PFSK-1 (cell line): ENCODE data around the gene SOX3.

Source experiments
- POLR2AphosphoS5 ChIP-seq: IDR thresholded peaks from 2 replicates; pipeline ENCODE4 v1.6.1; 2012; ENCODE audit warnings: low read depth, mild to moderate bottlenecking, control low read depth, low read length, moderate library complexity
- REST ChIP-seq, 2 experiments: IDR thresholded peaks; 2 replicates each; pipeline versions ENCODE4 v1.6.1 to v1.8.0; 2011 to 2012; ENCODE audit warnings: low read depth in 2 of 2, low read length in 2 of 2, control low read depth in 1 of 2, inconsistent platforms in 1 of 2, mild to moderate bottlenecking in 1 of 2, moderate library complexity in 1 of 2; ENCODE audit not compliant: insufficient read depth in 1 of 2
- SIN3A ChIP-seq: IDR thresholded peaks from 2 replicates; pipeline ENCODE4 v1.6.1; 2012; ENCODE audit warnings: mild to moderate bottlenecking, low read length, moderate library complexity, borderline replicate concordance; ENCODE audit not compliant: insufficient read depth

GRCh38 chrX:140509468-140510305 is 4.8 kb upstream of the SOX3 start:
- TF ChIP-seq REST (IDR thresholded peaks at IDR 0.05; ENCODE audit: insufficient read depth in 1 of 2, low read depth in 2 of 2, low read length in 2 of 2) (no peak), POLR2AphosphoS5 (no peak), SIN3A (no peak)
